Erythroblast (primary cell): ENCODE results near the gene PDE4C.

Experiments
- GATA1 ChIP-seq: IDR thresholded peaks from 2 replicates; pipeline ENCODE4 v1.6.1; 2011; ENCODE audit warnings: low read depth, mild to moderate bottlenecking, control low read depth, low read length, moderate library complexity
- POLR2A ChIP-seq: IDR thresholded peaks from 2 replicates; pipeline ENCODE4 v1.6.1; 2011; ENCODE audit warnings: mild to moderate bottlenecking, low read length

DNA sequence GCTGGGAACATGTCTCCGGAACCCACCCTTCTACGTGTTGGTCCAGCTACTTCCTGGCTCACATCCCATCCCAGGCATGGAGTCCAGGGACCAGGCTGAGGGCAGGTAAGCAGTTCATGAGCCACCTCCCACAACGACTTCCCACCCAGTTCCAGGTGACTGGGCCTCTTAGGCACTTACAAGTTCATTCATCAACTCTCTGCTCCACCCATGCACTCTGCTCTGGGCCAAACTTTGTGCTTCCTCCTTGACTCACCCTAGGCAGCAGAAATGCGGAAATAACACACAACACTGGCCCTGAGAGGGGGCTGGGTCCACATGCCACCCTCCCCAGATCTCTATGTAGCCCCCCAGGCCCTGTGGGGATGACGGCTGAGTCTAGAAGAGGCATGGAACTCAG, 27.5 kb upstream of the PDE4C start:
- TF ChIP-seq POLR2A (no peak), GATA1 (no peak)
